ENCODE results near the gene DNM3. TPM values are rescaled to one million over a fixed set of nuclear protein-coding genes. Genes with fewer than 3 reads are reported as not detected.

DNM3 gene
- polyA plus RNA-seq, 1 of the 3 experiments (the other 2 are of a cell fraction), result 0.43 TPM

GRCh38 chr1:172402878-172403569 is 561.7 kb downstream of the DNM3 start:
- Histone ChIP-seq H3K9me3 (no peaks in the 10 kb centered on the region), H3K79me2 (ENCODE audit: insufficient read depth) (no peaks in the 10 kb centered on the region; the same call in 1 of the 2 replicates), H3K36me3 (replicated peaks in 1 of 2; ENCODE audit: control insufficient read depth in 1 of 2, insufficient read depth in 2 of 2, low read length in 1 of 2) (no peaks in the 10 kb centered on the region), H2AFZ (ENCODE audit: low read depth) (no peak overlapping the region), H3K9ac (no peak overlapping the region), H3K27me3 (ENCODE audit: insufficient read depth) (no peaks in the 10 kb centered on the region), H3K4me3 (ENCODE audit: low read depth in 2 of 2, low read length in 1 of 2) (no peak overlapping the region), H3K9me2 (no peaks in the 10 kb centered on the region), H4K20me1 (ENCODE audit: insufficient read depth) (no peaks in the 10 kb centered on the region), H3K27ac (ENCODE audit: low read depth in 2 of 2, low read length in 1 of 2) (no peak overlapping the region), H3K4me1 (ENCODE audit: control insufficient read depth in 1 of 2, insufficient read depth in 2 of 2, low read depth in 1 of 2, low read length in 1 of 2) (peaks cover 8 to 13% of the 10 kb centered on the region in 2 experiments), H3F3A (replicated peaks; ENCODE audit: insufficient read depth) (peaks cover 9% of the 10 kb centered on the region), H3K4me2 (no peak overlapping the region)
- POLR2A ChIA-PET, result no interaction called here
- no peak for DNase-seq
- TF ChIP-seq MEF2A (IDR thresholded peaks at IDR 0.05; ENCODE audit: borderline replicate concordance, low read depth), result no peak
- no peak for TF ChIP-seq GABPA (IDR thresholded peaks at IDR 0.05; ENCODE audit: low read depth)
- no peak for TF ChIP-seq ZBTB33 (IDR thresholded peaks at IDR 0.05; ENCODE audit: borderline replicate concordance, low read depth)
- TF ChIP-seq EZH2phosphoT487 (IDR thresholded peaks at IDR 0.05; ENCODE audit: borderline replicate concordance, low read depth), result no peak
- no peak for TF ChIP-seq IRF3 (IDR thresholded peaks at IDR 0.05; ENCODE audit: low read depth, low read length)
- no peak for TF ChIP-seq EP300 (IDR thresholded peaks at IDR 0.05; ENCODE audit: borderline replicate concordance in 1 of 2, low read depth in 1 of 2, low read length in 1 of 2)
- TF ChIP-seq YY1 (IDR thresholded peaks at IDR 0.05; ENCODE audit: low read depth), result no peak
- TF ChIP-seq POLR2AphosphoS5 (IDR thresholded peaks at IDR 0.05; ENCODE audit: low read depth, low read length), result no peak
- TF ChIP-seq TCF12 (IDR thresholded peaks at IDR 0.05), result no peak
- no peak for TF ChIP-seq SMC3 (IDR thresholded peaks at IDR 0.05; ENCODE audit: low read depth, low read length)
- TF ChIP-seq USF2 (IDR thresholded peaks at IDR 0.05; ENCODE audit: borderline replicate concordance, low read depth, low read length), result no peak
- TF ChIP-seq CTCF (IDR thresholded peaks at IDR 0.05), result no peak
- no peak for TF ChIP-seq CHD2 (IDR thresholded peaks at IDR 0.05; ENCODE audit: low read length, partially characterized antibody)
- TF ChIP-seq MXI1 (IDR thresholded peaks at IDR 0.05; ENCODE audit: low read depth, low read length), result no peak
- no peak for TF ChIP-seq MAX (IDR thresholded peaks at IDR 0.05; ENCODE audit: low read depth)
- TF ChIP-seq RFX5 (IDR thresholded peaks at IDR 0.05; ENCODE audit: low read length), result no peak
- CTCF ChIA-PET, result interaction anchor here (1.3 to 3.0 kb wide), 3 partner anchors 313 to 418 kb away, joined by 4 to 14 read pairs (median 12); no protein-coding TSS in a partner anchor
- 94% methylated on average over 1 of the region's 1 CpG for WGBS (ENCODE audit: low lambda C conversion rate)
